Measurements from ENCODE around the gene GPC5.
A peak's percentile ranks its signal among the peaks of the same experiment; 100 is the strongest.

The GPC5 gene

DNA sequence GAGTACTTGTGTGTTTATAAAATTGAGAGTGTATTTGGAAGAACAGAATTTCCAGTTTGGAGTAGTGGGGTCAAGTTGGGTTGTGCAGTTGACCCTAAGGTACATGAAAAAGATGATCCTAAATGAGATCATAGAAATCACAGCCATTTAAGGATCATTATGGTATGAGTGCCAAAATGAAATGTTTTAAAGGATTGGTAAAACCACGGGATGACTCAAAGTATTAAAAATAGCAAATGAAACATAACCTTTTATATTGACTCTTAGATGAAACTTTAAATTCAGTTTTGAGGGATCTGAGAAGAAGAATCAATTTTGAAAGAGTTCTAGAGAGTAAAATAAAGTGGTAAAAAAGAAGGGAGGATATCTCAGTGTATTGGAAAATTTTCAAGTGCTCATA is 773.8 kb downstream of the GPC5 start:
- TF ChIP-seq, protein P1, sequence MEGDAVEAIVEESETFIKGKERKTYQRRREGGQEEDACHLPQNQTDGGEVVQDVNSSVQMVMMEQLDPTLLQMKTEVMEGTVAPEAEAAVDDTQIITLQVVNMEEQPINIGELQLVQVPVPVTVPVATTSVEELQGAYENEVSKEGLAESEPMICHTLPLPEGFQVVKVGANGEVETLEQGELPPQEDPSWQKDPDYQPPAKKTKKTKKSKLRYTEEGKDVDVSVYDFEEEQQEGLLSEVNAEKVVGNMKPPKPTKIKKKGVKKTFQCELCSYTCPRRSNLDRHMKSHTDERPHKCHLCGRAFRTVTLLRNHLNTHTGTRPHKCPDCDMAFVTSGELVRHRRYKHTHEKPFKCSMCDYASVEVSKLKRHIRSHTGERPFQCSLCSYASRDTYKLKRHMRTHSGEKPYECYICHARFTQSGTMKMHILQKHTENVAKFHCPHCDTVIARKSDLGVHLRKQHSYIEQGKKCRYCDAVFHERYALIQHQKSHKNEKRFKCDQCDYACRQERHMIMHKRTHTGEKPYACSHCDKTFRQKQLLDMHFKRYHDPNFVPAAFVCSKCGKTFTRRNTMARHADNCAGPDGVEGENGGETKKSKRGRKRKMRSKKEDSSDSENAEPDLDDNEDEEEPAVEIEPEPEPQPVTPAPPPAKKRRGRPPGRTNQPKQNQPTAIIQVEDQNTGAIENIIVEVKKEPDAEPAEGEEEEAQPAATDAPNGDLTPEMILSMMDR (conservative IDR thresholded peaks at IDR 0.05; ENCODE audit: control insufficient read depth, insufficient read depth, low read depth, low read length): no peak
- no peak overlapping the region for H3K4me3 ChIP-seq (ENCODE audit: control insufficient read depth, low read depth, low read length)
- DNase-seq (ENCODE audit: low read depth): peak; percentile 8

DNA sequence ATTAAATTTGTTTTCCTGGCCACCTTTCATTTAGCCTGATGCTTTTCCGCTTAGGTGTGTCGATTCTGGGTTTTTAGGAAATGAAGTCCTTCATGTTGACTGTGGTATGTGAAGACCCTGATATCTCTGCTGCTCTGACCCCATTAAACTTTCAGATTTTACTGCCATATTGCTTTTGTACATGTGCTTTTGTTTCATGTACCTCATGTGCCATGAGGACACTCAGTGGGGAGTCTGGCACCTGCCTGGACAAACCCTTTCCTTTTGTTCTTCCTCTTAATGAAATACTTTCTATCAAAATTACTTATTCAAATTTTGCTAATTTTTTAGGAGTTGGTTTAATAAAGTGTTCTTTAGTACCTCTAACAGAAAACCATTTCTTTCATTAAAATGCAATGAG is 774.8 kb downstream of the GPC5 start:
- TF ChIP-seq, protein P1 (conservative IDR thresholded peaks at IDR 0.05; ENCODE audit: control insufficient read depth, insufficient read depth, low read depth, low read length): no peak
- no peak for DNase-seq (ENCODE audit: low read depth)
- no peak overlapping the region for H3K4me3 ChIP-seq (ENCODE audit: control insufficient read depth, low read depth, low read length)

GRCh38 chr13:92175330-92175729 is 776.9 kb downstream of the GPC5 start:
- TF ChIP-seq, protein P1 (conservative IDR thresholded peaks at IDR 0.05; ENCODE audit: control insufficient read depth, insufficient read depth, low read depth, low read length): peak; percentile 49
- H3K4me3 ChIP-seq (ENCODE audit: control insufficient read depth, low read depth, low read length): no peak overlapping the region
- DNase-seq (ENCODE audit: low read depth): peak; percentile 61

DNA sequence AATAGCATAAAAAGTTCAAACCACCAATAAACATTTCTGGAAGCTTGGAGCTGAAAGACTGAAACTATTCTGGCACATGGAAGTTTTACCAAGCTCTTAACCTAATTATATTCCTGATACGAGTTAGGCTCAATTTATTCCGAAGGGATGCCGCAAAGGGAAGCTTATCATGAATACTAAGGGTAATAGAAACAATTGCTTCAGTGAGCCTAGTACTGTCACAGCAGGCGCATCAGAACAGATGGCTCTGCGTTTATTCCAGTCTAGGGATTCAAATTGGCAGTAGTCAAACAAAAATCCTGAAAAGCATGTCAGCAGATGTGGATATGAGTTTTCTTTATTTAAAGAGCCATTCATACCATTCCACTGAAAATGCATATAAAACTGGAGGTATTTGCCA is 779.5 kb downstream of the GPC5 start:
- no peak overlapping the region for H3K4me3 ChIP-seq (ENCODE audit: control insufficient read depth, low read depth, low read length)
- DNase-seq (ENCODE audit: low read depth): no peak
- TF ChIP-seq, protein P1 (conservative IDR thresholded peaks at IDR 0.05; ENCODE audit: control insufficient read depth, insufficient read depth, low read depth, low read length): no peak

DNA sequence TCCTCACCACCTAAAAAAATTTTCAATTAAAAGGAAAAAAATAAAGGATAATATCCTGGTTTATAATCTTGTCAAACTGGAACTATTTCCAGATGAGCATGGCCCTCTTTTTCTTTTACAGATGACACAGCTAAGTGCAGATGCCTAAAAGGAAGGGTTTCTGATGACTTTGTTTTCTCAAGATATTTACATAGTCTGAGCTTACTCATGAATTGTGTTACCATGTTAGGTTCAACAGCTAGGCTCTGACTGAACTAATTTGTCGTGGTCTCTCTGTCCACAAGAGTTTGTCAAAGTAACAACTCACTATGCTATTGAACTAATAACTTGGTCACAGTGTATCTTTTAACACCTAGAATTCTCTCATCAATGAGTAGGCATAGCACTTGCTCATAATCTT is 780.8 kb downstream of the GPC5 start:
- TF ChIP-seq, protein P1 (conservative IDR thresholded peaks at IDR 0.05; ENCODE audit: control insufficient read depth, insufficient read depth, low read depth, low read length): no peak
- H3K4me3 ChIP-seq (ENCODE audit: control insufficient read depth, low read depth, low read length): no peak overlapping the region
- no peak for DNase-seq (ENCODE audit: low read depth)

DNA sequence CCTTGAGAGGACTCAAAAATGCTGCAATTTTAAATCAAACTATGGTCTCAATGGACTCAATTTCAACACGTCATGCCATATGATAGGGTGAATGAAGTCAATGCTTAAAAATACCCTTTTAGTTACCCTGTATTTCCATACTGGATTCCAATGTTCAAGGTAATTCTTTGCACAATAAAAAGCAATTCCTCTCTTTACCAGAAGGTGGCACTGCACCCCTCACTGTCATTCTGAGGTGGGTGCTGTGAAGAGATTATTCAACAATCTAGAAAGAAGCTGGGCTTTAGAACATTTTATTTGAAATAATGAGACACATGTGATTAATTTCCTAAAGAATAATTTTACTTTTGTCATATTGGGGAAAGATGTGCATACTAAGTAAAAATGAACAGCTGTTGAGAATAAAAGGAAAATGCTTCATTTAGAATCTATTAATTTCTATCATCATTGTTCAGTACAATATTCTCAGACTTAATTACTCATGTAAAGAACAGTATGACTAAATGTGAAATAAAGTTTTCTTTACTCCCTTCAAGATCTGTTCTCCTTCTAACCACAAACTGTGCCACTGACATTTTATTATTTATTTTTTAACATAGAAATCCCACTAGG is 789.1 kb downstream of the GPC5 start:
- peak; percentile 39 for DNase-seq (ENCODE audit: low read depth)
- no peak overlapping the region for H3K4me3 ChIP-seq (ENCODE audit: control insufficient read depth, low read depth, low read length)
- TF ChIP-seq, protein P1 (conservative IDR thresholded peaks at IDR 0.05; ENCODE audit: control insufficient read depth, insufficient read depth, low read depth, low read length): peak; percentile 89

- H3K4me3 ChIP-seq (ENCODE audit: control insufficient read depth, low read depth, low read length): no peak overlapping the region
- DNase-seq (ENCODE audit: low read depth): no peak
- TF ChIP-seq, protein P1 (conservative IDR thresholded peaks at IDR 0.05; ENCODE audit: control insufficient read depth, insufficient read depth, low read depth, low read length): no peak
Observed at GRCh38 chr13:92188574-92188973, 790.2 kb downstream of the GPC5 start.
